ENCODE data around the gene PRRC2A. TPM values are rescaled to one million over a fixed set of nuclear protein-coding genes. Genes with fewer than 3 reads are reported as not detected.

PRRC2A gene
- total and polyA plus RNA-seq, 10 donors = 84.1 to 198 (median 155) TPM

GRCh38 chr6:31574106-31575061 lies 46.1 kb upstream of the PRRC2A start:
- intact Hi-C loops (cut with DNase I; ENCODE audit: low total_unique reads) = no loop called here
- peaks cover 39 to 100% (median 83%) of the 10 kb centered on the region in 6 donors for H3K4me1 ChIP-seq
- 60 to 79% (median 73%) methylated on average over 14 of the region's 14 CpGs for WGBS, 5 donors
- H3K36me3 ChIP-seq = peaks cover 0 to 22% (median 1%) of the 10 kb centered on the region in 6 donors
- peak overlapping the region in 5 of 8 donors; percentile 60 to 97 (median 65) for H3K4me3 ChIP-seq
- H3K27ac ChIP-seq = peak overlapping the region; percentile 75 to 98 (median 86)
- H3K9me3 ChIP-seq = no peaks in the 10 kb centered on the region
- TF ChIP-seq POLR2AphosphoS5 (IDR thresholded peaks at IDR 0.05) = no peak
- TF ChIP-seq CTCF (IDR thresholded peaks at IDR 0.05 in 8 of 11, conservative IDR thresholded peaks at IDR 0.05 in 3 of 11) = no peak
- TF ChIP-seq POLR2A (IDR thresholded peaks at IDR 0.05) = no peak
- no peaks in the 10 kb centered on the region for H3K27me3 ChIP-seq (replicated peaks in 1 of 7)
- DNase-seq = no peak

GRCh38 chr6:31575335-31575901 lies 45.1 kb upstream of the PRRC2A start, which contains the start of gene TNF:
TSS of gene TNF (plus strand) at chr6:31575565. CDS start at chr6:31575742, 177 bp downstream.
- H3K4me3 ChIP-seq = peak within 1 kb of the TSS; percentile 58 to 97 (median 64)
- H3K4me1 ChIP-seq = peaks cover 37 to 100% (median 84%) of the 10 kb centered on the region in 6 donors
- TF ChIP-seq POLR2A (IDR thresholded peaks at IDR 0.05) (peak; percentile 60 to 95 (median 93)), POLR2AphosphoS5 (IDR thresholded peaks at IDR 0.05) (peak; percentile 71 to 100 (median 92)), CTCF (IDR thresholded peaks at IDR 0.05 in 8 of 11, conservative IDR thresholded peaks at IDR 0.05 in 3 of 11) (no peak)
- H3K9me3 ChIP-seq = no peaks in the 10 kb centered on the region
- H3K36me3 ChIP-seq = peaks cover 0 to 22% (median 1%) of the 10 kb centered on the region in 6 donors
- intact Hi-C loops (cut with DNase I; ENCODE audit: low total_unique reads) = no loop called here
- 12 to 35% (median 19%) methylated on average over 13 to 19 of the region's 19 CpGs for WGBS, 5 donors
- H3K27me3 ChIP-seq (replicated peaks in 1 of 7) = no peaks in the 10 kb centered on the region
- H3K27ac ChIP-seq = peak within 1 kb of the TSS; percentile 75 to 98 (median 86)
- peak; percentile 89 for DNase-seq

GRCh38 chr6:31575952-31576685 lies 44.4 kb upstream of the PRRC2A start:
- Histone ChIP-seq H3K27ac (peak overlapping the region; percentile 75 to 98 (median 86)), H3K36me3 (peaks cover 0 to 22% (median 1%) of the 10 kb centered on the region in 6 donors), H3K9me3 (no peaks in the 10 kb centered on the region), H3K4me1 (peaks cover 35 to 97% (median 84%) of the 10 kb centered on the region in 6 donors), H3K4me3 (peak overlapping the region; percentile 58 to 97 (median 64)), H3K27me3 (replicated peaks in 1 of 7) (no peaks in the 10 kb centered on the region)
- DNase-seq = no peak
- intact Hi-C loops (cut with DNase I; ENCODE audit: low total_unique reads) = no loop called here
- TF ChIP-seq POLR2A (IDR thresholded peaks at IDR 0.05) (no peak), CTCF (IDR thresholded peaks at IDR 0.05 in 8 of 11, conservative IDR thresholded peaks at IDR 0.05 in 3 of 11) (no peak), POLR2AphosphoS5 (IDR thresholded peaks at IDR 0.05) (no peak)
- 40 to 56% (median 52%) methylated on average over 8 of the region's 8 CpGs for whole genome bisulfite sequencing, 5 donors
